HG02763 (cell line): ENCODE data around the gene SLC9A5.

Source experiments
- ATAC-seq: cut with Tn5 transposase; IDR thresholded peaks from one replicate; pipeline ENCODE4 v1.9.1; 2021; ENCODE audit warnings: mild to moderate bottlenecking, moderate library complexity; ENCODE audit not compliant: unreplicated experiment

The SLC9A5 gene

GRCh38 chr16:67215706-67216105 is 33.1 kb upstream of the SLC9A5 start:
- no peak for ATAC-seq

DNA sequence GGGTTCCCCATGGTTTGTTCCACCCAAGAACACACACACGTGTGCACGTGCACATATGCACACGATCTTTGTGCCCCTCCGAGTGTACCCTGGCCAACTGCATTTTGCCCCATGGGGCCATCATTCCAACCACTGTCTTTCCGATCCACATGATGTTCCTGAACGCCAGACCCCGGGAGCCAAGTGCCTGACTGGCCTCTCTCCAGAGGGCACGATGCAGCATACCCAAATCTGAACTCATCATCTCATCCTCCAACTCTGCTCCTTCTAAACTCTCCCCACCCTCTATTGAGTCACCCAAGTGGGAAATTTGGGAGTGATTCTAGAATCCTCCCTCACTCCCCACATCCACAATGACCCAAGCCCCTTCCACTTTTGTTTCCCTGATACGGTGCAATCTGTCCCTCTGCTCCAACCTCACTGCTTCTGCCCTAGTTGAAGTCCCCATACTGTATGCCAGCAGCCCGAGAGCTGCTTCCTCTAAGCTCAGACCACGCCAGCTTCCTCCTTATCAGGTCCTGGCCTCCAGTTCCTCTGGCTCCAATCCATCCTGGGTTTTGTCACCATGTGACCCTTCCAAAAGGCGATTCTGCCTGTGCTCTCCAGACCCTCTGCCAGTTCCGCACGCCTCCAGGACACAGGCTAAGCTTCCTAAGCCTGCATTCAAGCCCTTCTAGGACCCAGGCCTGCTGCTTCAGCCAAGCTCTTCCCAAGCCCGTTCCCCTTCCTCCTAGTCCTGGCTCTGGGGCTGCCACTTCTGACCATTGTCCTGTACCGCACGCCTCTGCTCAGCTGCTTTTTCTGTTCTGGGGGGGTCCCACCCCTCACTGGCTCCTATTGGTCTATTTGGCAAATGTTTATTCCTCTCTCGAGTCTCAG is 31.9 kb upstream of the SLC9A5 start:
- ATAC-seq, result no peak

DNA sequence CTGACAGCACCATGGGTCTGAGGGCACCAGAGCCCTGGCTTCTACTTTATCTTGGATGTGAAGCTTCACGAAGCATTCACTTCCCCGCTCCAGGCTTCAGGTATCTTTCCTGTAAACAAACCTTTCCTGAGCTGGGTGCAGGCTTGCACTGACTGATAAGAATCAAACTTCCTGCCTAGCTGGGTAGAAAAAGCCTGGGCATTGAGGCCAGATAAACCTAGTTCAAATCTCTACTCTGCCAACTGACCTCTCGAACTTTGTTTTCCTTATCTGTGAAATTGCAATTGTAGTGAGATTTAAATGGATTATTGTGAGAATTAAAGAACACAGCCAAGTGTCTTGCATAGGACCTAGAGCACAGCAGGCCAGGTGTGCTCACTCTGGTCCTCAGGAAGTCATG is 24.8 kb upstream of the SLC9A5 start:
- ATAC-seq, result no peak

DNA sequence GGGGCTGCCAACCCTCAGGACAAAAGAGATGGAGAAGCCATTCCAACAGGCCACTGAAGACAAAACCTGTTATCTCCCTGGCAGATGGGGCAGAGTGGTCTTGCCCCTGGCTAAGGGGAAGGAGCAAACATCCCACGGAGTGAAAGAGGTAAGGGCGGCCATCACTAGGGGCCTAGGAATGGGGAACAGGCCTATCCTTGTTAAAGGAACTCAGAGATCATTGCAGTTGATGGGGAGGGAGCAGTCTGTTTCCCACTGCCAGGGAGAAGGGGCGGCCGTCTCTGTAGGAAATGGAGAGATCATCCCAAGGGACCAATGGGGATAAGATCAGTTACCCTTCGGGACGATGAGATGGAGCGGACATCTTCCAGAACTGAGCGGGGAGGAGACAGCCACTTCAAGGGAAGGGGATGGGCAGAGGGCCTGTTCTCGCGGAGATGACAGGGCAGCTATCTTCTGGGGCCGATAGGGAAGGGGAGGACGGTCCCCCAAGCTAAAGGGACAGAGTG is 22.4 kb upstream of the SLC9A5 start:
- ATAC-seq, result no peak

DNA sequence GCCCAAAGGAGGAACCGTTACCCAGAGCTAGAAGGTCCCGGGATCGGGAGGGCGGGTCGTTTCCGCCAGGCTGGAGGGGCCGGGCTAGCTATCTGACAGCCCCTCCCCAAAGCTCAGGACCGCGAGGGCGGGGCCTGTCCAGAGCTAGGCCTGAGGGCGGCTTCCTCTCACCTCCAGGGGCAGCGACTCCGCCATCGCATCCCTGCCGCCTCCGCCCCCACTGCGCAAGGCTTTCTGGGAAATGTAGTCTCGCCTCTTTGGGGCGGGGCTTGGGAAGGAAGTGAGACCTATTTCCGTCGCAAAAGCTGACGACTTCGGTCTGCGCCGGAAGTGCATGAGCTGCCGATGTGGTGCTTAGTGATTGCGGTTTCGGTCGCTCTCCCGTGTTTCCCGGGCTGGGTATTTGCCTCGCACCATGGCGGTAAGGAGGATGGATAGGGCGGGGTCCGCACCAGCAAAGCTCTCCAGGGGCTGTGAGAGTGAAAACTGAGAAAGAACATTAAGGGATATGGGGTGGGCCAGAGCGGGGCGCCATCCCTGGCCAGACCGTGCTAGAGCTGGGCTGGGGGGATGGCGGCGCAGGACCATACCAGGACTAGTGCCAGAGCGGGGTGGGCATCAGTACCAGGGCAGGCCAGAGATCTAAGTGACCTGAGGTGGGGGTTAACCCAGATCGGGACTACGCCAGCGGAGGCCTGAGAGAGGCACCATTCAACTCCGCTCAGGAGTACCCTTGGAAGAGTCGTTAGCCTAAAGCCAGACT is 21.8 kb upstream of the SLC9A5 start, which contains the start of gene TMEM208:
Gene TMEM208, plus strand, starts transcription at position 327 of the 763 bp plus-strand sequence. Its CDS starts 89 bp downstream, at position 416.
- peak; percentile 97 for ATAC-seq

GRCh38 chr16:67227567-67227921 is 21.2 kb upstream of the SLC9A5 start:
- no peak for ATAC-seq

DNA sequence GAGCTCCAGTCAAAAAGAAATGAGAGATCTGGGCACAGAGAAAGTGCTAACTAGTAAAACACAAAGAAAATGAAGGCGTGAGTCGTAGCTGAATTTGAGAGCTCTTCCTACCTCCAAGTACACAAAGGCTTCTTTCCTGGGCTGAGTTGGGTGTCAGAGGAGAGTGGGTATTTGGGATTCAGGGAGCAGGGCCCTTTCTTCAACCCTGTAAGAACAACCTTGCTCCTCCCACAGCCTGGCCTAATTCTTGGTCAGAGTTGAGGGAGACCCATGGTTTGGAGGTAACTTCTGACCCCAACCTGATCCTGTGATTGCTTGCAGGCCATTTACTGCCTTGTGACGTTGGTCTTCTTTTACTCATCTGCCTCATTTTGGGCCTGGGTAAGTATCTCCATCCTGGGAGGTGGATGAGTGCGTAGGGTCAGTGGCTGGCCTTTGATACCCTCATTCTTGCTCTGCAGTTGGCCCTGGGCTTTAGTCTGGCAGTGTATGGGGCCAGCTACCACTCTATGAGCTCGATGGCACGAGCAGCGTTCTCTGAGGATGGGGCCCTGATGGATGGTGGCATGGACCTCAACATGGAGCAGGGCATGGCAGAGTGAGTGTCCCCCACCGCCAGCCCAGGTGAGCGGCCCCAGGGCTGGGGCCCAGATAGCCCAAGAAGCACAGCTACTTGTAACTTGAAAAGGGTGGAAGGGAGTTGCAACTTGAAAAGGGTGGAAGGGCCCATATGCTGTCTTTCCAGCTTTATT is 20.6 kb upstream of the SLC9A5 start:
- no peak for ATAC-seq

GRCh38 chr16:67228905-67229304 is 19.9 kb upstream of the SLC9A5 start:
- ATAC-seq, result no peak

- ATAC-seq, result no peak
Measured at GRCh38 chr16:67229906-67230808, 18.6 kb upstream of the SLC9A5 start.

- no peak for ATAC-seq
Measured at GRCh38 chr16:67230809-67231660, 17.7 kb upstream of the SLC9A5 start.

- no peak for ATAC-seq
Measured at GRCh38 chr16:67233596-67233995, 15.2 kb upstream of the SLC9A5 start.

- no peak for ATAC-seq
Measured at GRCh38 chr16:67234180-67234597, 14.6 kb upstream of the SLC9A5 start.

GRCh38 chr16:67235816-67236562 is 12.8 kb upstream of the SLC9A5 start:
- no peak for ATAC-seq

- no peak for ATAC-seq
Measured at GRCh38 chr16:67236563-67237395, 12.0 kb upstream of the SLC9A5 start.

DNA sequence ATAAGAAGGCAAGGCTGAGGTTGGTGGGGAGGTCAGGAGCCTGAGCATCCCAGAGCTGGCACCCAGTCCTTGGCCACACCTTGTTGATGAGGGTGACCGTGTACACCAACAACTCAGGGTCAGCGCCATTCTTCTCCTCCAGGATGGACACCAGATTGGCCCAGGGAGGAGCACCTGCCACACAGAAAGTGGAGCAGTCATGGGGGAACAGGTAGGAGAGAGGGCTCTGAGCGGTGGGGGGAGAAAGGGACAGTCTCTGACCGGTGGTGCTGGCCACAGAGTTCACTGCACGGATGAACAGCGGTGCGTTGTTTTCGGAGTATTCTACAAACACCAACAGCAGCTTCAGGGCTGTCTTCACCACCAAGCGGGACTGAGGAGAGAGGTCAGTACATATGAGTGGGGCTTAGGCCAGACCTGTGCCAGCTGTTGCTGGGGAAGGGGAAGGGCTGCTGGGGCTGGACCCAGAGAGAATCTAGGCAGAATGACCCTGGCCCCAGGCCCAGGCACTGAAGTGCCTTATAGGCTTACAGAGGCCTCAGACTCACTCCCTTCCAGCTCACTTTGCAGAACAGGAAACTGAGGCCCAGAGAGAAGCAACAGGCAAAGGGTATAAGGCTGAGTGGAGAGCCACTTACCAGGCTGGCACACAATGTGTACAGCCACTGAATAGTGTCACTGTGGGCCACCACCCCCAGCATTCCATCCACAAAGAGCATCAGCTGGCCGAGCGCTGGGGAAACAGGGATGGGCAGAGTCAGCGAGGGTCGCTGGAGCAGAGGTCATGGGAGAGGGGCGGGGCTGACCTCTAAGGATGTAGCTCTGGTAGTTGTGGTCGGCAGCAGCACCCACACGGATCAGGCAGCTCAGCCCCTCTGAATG is 11.1 kb upstream of the SLC9A5 start:
- no peak for ATAC-seq

GRCh38 chr16:67238278-67238575 is 10.6 kb upstream of the SLC9A5 start:
- ATAC-seq, result no peak
